Stimulated activated naive CD8-positive, alpha-beta T cell treated with anti-CD3 and anti-CD28 coated beads, Interleukin-15, amount 100 ng/mL, for 72 hours (primary cell): ENCODE data around the gene HTR2B.

Experiments used
- ATAC-seq: fragments of 150-1000 bp; cut with Tn5 transposase; 2 replicates; pipeline ENCODE4 v1.10.0; 2021; ENCODE audit warnings: mild to moderate bottlenecking, moderate library complexity
- DNase-seq, 2 donors: peaks; one replicate each; pipeline ENCODE4 v3.0.0; 2021 to 2022
- H3K27ac Mint-ChIP-seq, 2 donors: one replicate each; pipeline ENCODE4 v1.8.0; 2022; ENCODE audit warnings: mild to moderate bottlenecking in 2 of 2, mixed read lengths in 2 of 2, moderate library complexity in 2 of 2
- H3K27me3 Mint-ChIP-seq: one replicate; pipeline ENCODE4 v1.8.0; 2022; ENCODE audit warnings: mixed read lengths
- H3K4me1 Mint-ChIP-seq: one replicate; pipeline ENCODE4 v1.8.0; 2022; ENCODE audit warnings: mild to moderate bottlenecking, mixed read lengths
- H3K4me3 Mint-ChIP-seq, 2 donors: one replicate each; pipeline ENCODE4 v1.8.0; 2022; ENCODE audit warnings: mild to moderate bottlenecking in 2 of 2, mixed read lengths in 2 of 2, moderate library complexity in 1 of 2
- H3K9me3 Mint-ChIP-seq, 2 donors: one replicate each; pipeline ENCODE4 v1.8.0; 2022; ENCODE audit warnings: mixed read lengths in 2 of 2

Gene HTR2B

GRCh38 chr2:231124838-231125568 is at the start of gene HTR2B:
TSS of gene HTR2B (minus strand) at chr2:231125042. CDS start at chr2:231123764, 1,278 bp downstream.
- DNase-seq (no peak), ATAC-seq (no peak)
- no peak within 1 kb of the TSS for H3K4me3 Mint-ChIP-seq
- H3K27ac Mint-ChIP-seq, result peak within 1 kb of the TSS in 1 of 2 donors; percentile 30
- no peaks in the 10 kb centered on the region for H3K27me3 Mint-ChIP-seq
- H3K4me1 Mint-ChIP-seq, result peaks cover 19% of the 10 kb centered on the region
- no peaks in the 10 kb centered on the region for H3K9me3 Mint-ChIP-seq

DNA sequence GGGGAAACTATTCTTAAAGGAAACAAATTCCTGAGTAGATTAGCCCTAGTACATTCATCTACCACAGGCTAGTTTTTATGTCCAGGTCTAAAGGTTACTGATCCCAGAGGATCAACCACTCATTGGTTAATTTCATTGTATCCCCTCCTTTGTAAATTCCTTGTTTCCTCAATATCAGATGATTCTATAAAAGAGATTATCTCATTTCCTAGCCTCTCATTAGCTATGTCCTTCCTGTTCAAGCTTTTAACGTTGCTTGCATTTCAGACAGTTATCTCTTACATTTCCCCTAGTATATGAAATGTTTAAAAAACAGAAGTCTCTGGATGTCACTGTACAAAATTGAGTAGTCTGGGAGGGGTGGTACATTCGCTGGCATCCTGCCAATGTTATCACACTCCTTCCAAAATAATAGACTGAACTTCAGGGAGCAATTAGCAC is 49.4 kb upstream of the HTR2B start:
- peaks cover 0 to 5% of the 10 kb centered on the region in 2 donors for H3K9me3 Mint-ChIP-seq
- H3K4me1 Mint-ChIP-seq, result no peaks in the 10 kb centered on the region
- H3K27ac Mint-ChIP-seq, result peak overlapping the region in 1 of 2 donors; percentile 35
- ATAC-seq, result no peak
- no peak for DNase-seq
- no peak overlapping the region for H3K4me3 Mint-ChIP-seq
- no peaks in the 10 kb centered on the region for H3K27me3 Mint-ChIP-seq

GRCh38 chr2:231172025-231172424 is 47.2 kb upstream of the HTR2B start:
- Mint-ChIP-seq H3K27ac (no peak overlapping the region), H3K9me3 (no peaks in the 10 kb centered on the region), H3K4me1 (peaks cover 16% of the 10 kb centered on the region), H3K27me3 (no peaks in the 10 kb centered on the region), H3K4me3 (no peak overlapping the region)
- ATAC-seq, result no peak
- no peak for DNase-seq

DNA sequence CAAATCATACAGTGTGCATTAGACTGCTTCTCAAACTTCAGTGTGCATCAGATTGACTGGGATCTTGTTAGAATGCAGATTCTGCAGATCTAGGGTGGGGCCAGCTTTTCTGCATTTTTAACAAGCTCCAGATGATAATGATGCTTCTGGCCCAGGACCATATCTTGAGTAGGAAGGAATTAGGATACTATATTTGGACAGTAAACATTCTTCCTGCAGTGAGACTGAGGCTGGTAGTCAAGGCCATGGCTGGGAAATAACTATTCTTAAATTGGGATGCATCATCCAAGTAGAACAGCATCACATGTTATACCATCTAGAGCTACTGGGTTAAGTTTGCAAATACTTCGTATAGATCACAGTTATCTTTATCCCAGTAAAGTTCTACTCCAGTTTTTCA is 45.2 kb upstream of the HTR2B start:
- no peaks in the 10 kb centered on the region for H3K27me3 Mint-ChIP-seq
- no peaks in the 10 kb centered on the region for H3K9me3 Mint-ChIP-seq
- no peak for DNase-seq
- no peak overlapping the region for H3K27ac Mint-ChIP-seq
- peaks cover 23% of the 10 kb centered on the region for H3K4me1 Mint-ChIP-seq
- H3K4me3 Mint-ChIP-seq, result no peak overlapping the region
- ATAC-seq, result no peak

DNA sequence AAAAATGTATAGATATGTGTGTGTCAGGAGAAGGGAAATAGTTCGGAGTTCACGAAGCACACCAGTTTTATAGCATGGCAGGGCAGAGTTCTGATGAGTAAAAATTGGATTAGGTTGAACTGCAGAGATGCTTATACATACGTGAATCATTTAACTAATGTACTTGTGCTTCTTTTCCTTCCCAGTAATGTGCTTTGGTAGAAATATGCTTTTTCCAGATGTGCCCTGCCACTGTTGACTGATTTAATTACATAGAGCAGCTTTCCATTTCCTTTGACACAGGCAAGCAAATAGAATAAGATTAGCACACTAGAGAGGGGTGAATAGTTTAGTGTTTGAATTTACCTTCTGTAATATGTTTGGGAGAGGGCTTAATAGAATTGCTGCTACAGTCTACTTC is 44.6 kb upstream of the HTR2B start:
- Mint-ChIP-seq H3K27me3 (no peaks in the 10 kb centered on the region), H3K9me3 (no peaks in the 10 kb centered on the region), H3K4me1 (peaks cover 23% of the 10 kb centered on the region), H3K27ac (no peak overlapping the region), H3K4me3 (no peak overlapping the region)
- no peak for ATAC-seq
- DNase-seq, result no peak

GRCh38 chr2:231168460-231169139 is 43.8 kb upstream of the HTR2B start:
- Mint-ChIP-seq H3K9me3 (no peaks in the 10 kb centered on the region), H3K27me3 (no peaks in the 10 kb centered on the region), H3K4me1 (peaks cover 23% of the 10 kb centered on the region), H3K27ac (peak overlapping the region in 1 of 2 donors; percentile 52), H3K4me3 (no peak overlapping the region)
- ATAC-seq (no peak), DNase-seq (no peak)

DNA sequence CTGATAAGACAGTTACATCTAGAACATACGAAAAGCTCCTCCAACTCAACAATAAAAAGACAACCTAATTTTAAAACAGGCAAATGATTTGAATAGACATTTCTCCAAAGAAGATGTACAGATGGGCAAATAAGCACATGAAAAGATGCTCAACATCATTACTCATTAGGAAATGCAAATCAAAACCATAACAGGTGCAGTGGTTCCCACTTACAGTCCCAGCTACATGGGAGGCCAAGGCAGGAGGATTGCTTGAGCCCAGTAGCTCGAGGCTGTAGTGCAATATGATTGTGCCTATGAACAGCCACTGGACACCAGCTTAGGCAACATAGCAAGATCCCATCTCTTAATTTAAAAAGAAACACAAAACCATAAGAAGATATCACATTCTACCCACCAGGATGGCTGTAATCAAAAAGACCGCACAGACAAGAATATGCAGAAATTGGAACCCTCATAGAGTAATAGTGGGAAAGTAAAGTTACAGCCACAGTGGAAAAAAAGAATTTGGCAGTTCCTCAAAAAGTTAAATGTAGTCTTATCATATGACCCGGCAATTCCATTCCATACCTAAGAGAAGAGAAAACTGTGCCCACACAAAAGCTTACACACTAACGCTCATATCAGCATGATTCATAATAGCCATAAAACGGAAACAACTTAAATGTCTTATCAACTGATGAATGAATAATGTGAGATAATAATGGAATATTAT is 43.1 kb upstream of the HTR2B start:
- Mint-ChIP-seq H3K4me1 (peaks cover 23% of the 10 kb centered on the region), H3K27ac (peak overlapping the region; percentile 14 to 52), H3K9me3 (no peaks in the 10 kb centered on the region), H3K27me3 (no peaks in the 10 kb centered on the region), H3K4me3 (no peak overlapping the region)
- no peak for ATAC-seq
- DNase-seq, result no peak

GRCh38 chr2:231163414-231164095 is 38.7 kb upstream of the HTR2B start:
- Mint-ChIP-seq H3K27me3 (no peaks in the 10 kb centered on the region), H3K27ac (no peak overlapping the region), H3K4me1 (peaks cover 38% of the 10 kb centered on the region), H3K4me3 (no peak overlapping the region), H3K9me3 (no peaks in the 10 kb centered on the region)
- DNase-seq, result no peak
- no peak for ATAC-seq

- H3K27ac Mint-ChIP-seq, result no peak overlapping the region
- peaks cover 33% of the 10 kb centered on the region for H3K4me1 Mint-ChIP-seq
- H3K4me3 Mint-ChIP-seq, result no peak overlapping the region
- ATAC-seq (no peak), DNase-seq (no peak)
- H3K9me3 Mint-ChIP-seq, result no peaks in the 10 kb centered on the region
- H3K27me3 Mint-ChIP-seq, result no peaks in the 10 kb centered on the region
Observed at GRCh38 chr2:231163011-231163410, 38.2 kb upstream of the HTR2B start.

DNA sequence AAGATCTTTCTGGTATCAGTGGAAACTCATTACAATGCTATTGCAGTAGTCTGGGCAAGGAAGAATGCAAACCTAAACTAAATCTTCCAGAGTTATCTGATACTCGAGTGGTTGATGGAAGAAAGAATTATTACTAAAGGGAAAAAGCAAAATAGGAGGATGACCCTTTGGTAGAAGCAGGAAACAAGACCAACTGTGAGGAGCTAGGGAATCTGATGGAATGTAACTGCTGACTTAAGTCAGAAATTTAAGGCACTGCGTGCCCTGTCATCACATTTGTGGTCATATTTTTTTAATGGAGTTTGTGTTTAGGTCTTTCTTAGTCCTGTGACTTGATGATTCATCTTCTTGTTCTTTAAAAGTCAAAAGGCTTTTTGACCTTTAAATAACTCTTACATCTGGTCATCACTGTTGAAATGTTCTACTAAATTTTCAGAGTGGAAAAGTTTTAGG is 37.1 kb upstream of the HTR2B start:
- ATAC-seq (no peak), DNase-seq (no peak)
- Mint-ChIP-seq H3K4me1 (peaks cover 22% of the 10 kb centered on the region), H3K27ac (peak overlapping the region; percentile 51 to 84), H3K9me3 (no peaks in the 10 kb centered on the region), H3K27me3 (no peaks in the 10 kb centered on the region), H3K4me3 (peak overlapping the region in 1 of 2 donors; percentile 9)

GRCh38 chr2:231161252-231161839 is 36.5 kb upstream of the HTR2B start:
- Mint-ChIP-seq H3K9me3 (no peaks in the 10 kb centered on the region), H3K27ac (peak overlapping the region in 1 of 2 donors; percentile 84), H3K4me3 (no peak overlapping the region), H3K27me3 (no peaks in the 10 kb centered on the region), H3K4me1 (peaks cover 16% of the 10 kb centered on the region)
- ATAC-seq (peak; percentile 99), DNase-seq (no peak)

- Mint-ChIP-seq H3K4me1 (peaks cover 16% of the 10 kb centered on the region), H3K27ac (no peak overlapping the region), H3K27me3 (no peaks in the 10 kb centered on the region), H3K4me3 (no peak overlapping the region), H3K9me3 (no peaks in the 10 kb centered on the region)
- no peak for ATAC-seq
- DNase-seq, result no peak
Observed at GRCh38 chr2:231160701-231161100, 35.9 kb upstream of the HTR2B start.

GRCh38 chr2:231159306-231159705 is 34.5 kb upstream of the HTR2B start:
- Mint-ChIP-seq H3K27ac (peak overlapping the region; percentile 4 to 74), H3K27me3 (no peaks in the 10 kb centered on the region)
- ATAC-seq, result no peak

GRCh38 chr2:231152800-231153557 is 28.1 kb upstream of the HTR2B start:
- ATAC-seq, result no peak
- no peak for DNase-seq
- Mint-ChIP-seq H3K27me3 (no peaks in the 10 kb centered on the region), H3K4me1 (no peaks in the 10 kb centered on the region), H3K9me3 (no peaks in the 10 kb centered on the region), H3K27ac (no peak overlapping the region), H3K4me3 (no peak overlapping the region)

More at GRCh38 chr2:231159306-231159705, 34.5 kb upstream of the HTR2B start:
- Mint-ChIP-seq H3K9me3 (no peaks in the 10 kb centered on the region), H3K4me3 (no peak overlapping the region), H3K4me1 (peaks cover 16% of the 10 kb centered on the region)
- DNase-seq, result no peak
